Left ventricle myocardium superior (tissue), 1 donor: ENCODE data around the gene PIEZO1. TPM values are rescaled to one million over a fixed set of nuclear protein-coding genes. Genes with fewer than 3 reads are reported as not detected.

Experiments used
- ATAC-seq: fragments of 200-7000 bp; cut with Tn5 transposase; one replicate; pipeline ENCODE4 v1.9.1; 2020; ENCODE audit warnings: mild to moderate bottlenecking, moderate library complexity
- DNase-seq: peaks from one replicate; pipeline ENCODE4 v3.0.0-alpha.2; 2020
- intact Hi-C: fragments of 100-400 bp; cut with micrococcal nuclease; formaldehyde crosslinking; loops from one replicate; pipeline ENCODE4 v1.11.0; 2022
- microRNA-seq: library from miRNA; unstranded; fragments of <30 nt; microRNA quantifications from one replicate; pipeline ENCODE4 v1.2.0, GENCODE V29; 2020; ENCODE audit warnings: borderline number of aligned reads
- total RNA-seq: library from RNA; stranded (reverse); fragmentation: NEBNext Ultra II Directional; extraction: Animal tissue kit (Norgen Biotek cat#: 25700); gene quantifications from one replicate; pipeline ENCODE4 v1.2.1, GENCODE V29; 2021
- donor health status: DM: no; HTN: yes; CAD: no; lungs with severe emphysema.

Gene PIEZO1
- total RNA-seq, 1 donor from 2014 or later, result 19.1 TPM

DNA sequence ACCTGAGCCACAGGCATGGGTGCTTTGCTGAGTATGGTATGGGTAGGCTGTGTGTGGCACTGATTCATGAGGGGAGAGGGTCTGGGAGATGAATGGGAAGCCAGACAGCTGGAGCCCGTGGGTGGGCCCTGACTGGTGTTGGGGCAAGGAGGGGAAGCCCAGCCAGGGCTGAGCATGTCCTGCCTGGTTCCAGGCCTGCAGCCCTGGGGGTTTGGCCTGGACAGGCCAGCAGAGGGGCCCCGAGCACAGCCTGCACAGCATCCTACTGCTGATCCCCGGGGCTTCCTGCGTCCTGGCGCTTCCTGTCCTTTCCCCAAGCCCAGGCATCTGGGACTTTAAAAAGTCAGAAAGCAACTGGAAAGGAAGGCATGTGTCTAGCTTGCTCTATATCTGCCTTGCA is 117.6 kb downstream of the PIEZO1 start:
- intact Hi-C loops, result no loop called here
- DNase-seq, result no peak
- no peak for ATAC-seq

DNA sequence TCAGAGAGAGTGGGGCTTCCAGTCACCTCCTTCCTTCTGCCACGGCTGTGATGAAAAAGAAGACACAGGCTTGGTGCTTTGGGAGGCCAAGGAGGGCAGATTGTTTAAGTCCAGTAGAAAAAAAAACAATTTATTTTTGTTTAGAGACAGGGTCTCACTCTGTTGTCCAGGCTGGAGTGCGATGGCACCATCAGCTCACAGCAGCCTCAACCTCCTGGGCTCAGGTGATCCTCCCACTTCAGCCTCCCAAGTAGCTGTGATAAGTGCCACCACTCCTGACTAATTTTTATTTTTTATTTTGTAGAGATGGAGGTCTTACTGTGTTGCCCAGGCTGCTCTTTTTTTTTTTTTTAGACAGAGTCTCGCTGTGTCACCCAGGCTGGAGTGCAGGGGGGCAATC is 119.5 kb downstream of the PIEZO1 start:
- ATAC-seq, result no peak

More for the DNA sequence above, 119.5 kb downstream of the PIEZO1 start:
- intact Hi-C loops, result no loop called here
- no peak for DNase-seq

Small RNAs within 50 kb of the gene (microRNA-seq; reads per million reads assigned to microRNA genes)
- not detected for gene MIR4722

Other genes with a start within 250 kb of the PIEZO1 start
- gene ZC3H18, start 214.8 kb downstream of the PIEZO1 start, total RNA-seq, result 23.9 TPM
- gene IL17C, start 146.6 kb downstream of the PIEZO1 start, total RNA-seq, result not detected
- 48.6 TPM for gene CYBA, start 134.2 kb downstream of the PIEZO1 start, total RNA-seq
- 23.9 TPM for gene MVD, start 122.1 kb downstream of the PIEZO1 start, total RNA-seq
- gene SNAI3, start 98.7 kb downstream of the PIEZO1 start, total RNA-seq, result 3.8 TPM
- gene RNF166, start 78.8 kb downstream of the PIEZO1 start, total RNA-seq, result 16.2 TPM
- 22.7 TPM for gene CTU2, start 78.7 kb downstream of the PIEZO1 start, total RNA-seq
- 0.97 TPM for gene CDT1, start 18.6 kb upstream of the PIEZO1 start, total RNA-seq
- 40.9 TPM for gene APRT, start 26.7 kb upstream of the PIEZO1 start, total RNA-seq
- gene GALNS, start 71.7 kb upstream of the PIEZO1 start, total RNA-seq, result 14.6 TPM
- 59.0 TPM for gene TRAPPC2L, start 71.9 kb upstream of the PIEZO1 start, total RNA-seq
- not detected for gene PABPN1L, start 81.4 kb upstream of the PIEZO1 start, total RNA-seq
- 11.5 TPM for gene CBFA2T3, start 192.0 kb upstream of the PIEZO1 start, total RNA-seq